Endodermal cell (in vitro differentiated cells): ENCODE data around the gene STMN3. TPM values are rescaled to one million over a fixed set of nuclear protein-coding genes. Genes with fewer than 3 reads are reported as not detected.

Experiments used
- DNase-seq: peaks from one replicate; pipeline ENCODE4 v3.0.0-alpha.2; 2017
- H3K27ac ChIP-seq: 2 replicates; pipeline ENCODE4 v1.5.1; 2013; ENCODE audit warnings: mild to moderate bottlenecking, low read depth, low read length, moderate library complexity
- H3K27me3 ChIP-seq: 2 replicates; pipeline ENCODE4 v1.6.1; 2013; ENCODE audit warnings: mild to moderate bottlenecking, low read length, moderate library complexity; ENCODE audit not compliant: insufficient read depth, control insufficient read depth, poor library complexity, severe bottlenecking
- H3K36me3 ChIP-seq: 2 replicates; pipeline ENCODE4 v1.7.0; 2013; ENCODE audit warnings: mild to moderate bottlenecking, low read length, moderate library complexity; ENCODE audit not compliant: control insufficient read depth, insufficient read depth
- H3K4me1 ChIP-seq: one replicate; pipeline ENCODE4 v1.7.0; 2013; ENCODE audit warnings: low read length; ENCODE audit not compliant: control insufficient read depth, insufficient read depth
- H3K4me3 ChIP-seq: 2 replicates; pipeline ENCODE4 v1.5.1; 2013; ENCODE audit warnings: mild to moderate bottlenecking, low read length, moderate library complexity
- H3K9ac ChIP-seq: 2 replicates; pipeline ENCODE4 v1.6.1; 2013; ENCODE audit warnings: mild to moderate bottlenecking, low read length, moderate library complexity; ENCODE audit not compliant: poor library complexity, severe bottlenecking; ENCODE audit errors: extremely low read depth
- H3K9me3 ChIP-seq: 2 replicates; pipeline ENCODE4 v1.6.1; 2013; ENCODE audit warnings: mild to moderate bottlenecking, low read length, moderate library complexity; ENCODE audit not compliant: control insufficient read depth
- H3K27ac Mint-ChIP-seq: 2 replicates; pipeline ENCODE4 v1.8.0; 2020; ENCODE audit warnings: mixed read lengths
- H3K27me3 Mint-ChIP-seq: 2 replicates; pipeline ENCODE4 v1.8.0; 2021; ENCODE audit warnings: mild to moderate bottlenecking, mixed read lengths; ENCODE audit not compliant: insufficient read depth
- H3K36me3 Mint-ChIP-seq: 2 replicates; pipeline ENCODE4 v1.8.0; 2020; ENCODE audit warnings: low read depth, mixed read lengths
- H3K4me1 Mint-ChIP-seq: 2 replicates; pipeline ENCODE4 v1.8.0; 2020; ENCODE audit warnings: mixed read lengths
- H3K4me3 Mint-ChIP-seq: 2 replicates; pipeline ENCODE4 v1.8.0; 2020; ENCODE audit warnings: mild to moderate bottlenecking, moderate library complexity, mixed read lengths
- H3K9me3 Mint-ChIP-seq: 2 replicates; pipeline ENCODE4 v1.8.0; 2020; ENCODE audit warnings: mild to moderate bottlenecking, mixed read lengths
- CTCF ChIP-seq: fragments of 200-600 bp; sonication (generic); conservative IDR thresholded peaks from 2 replicates; pipeline ENCODE4 v1.5.0; 2021; ENCODE audit warnings: antibody characterized with exemption, mild to moderate bottlenecking
- WGBS, 2 experiments: methylation state at CpG; one replicate each; pipeline versions ENCODE4 v1.1.5 to v1.1.7; 2013; ENCODE audit warnings: missing lambda C conversion rate in 2 of 2, mixed read lengths in 1 of 2; ENCODE audit not compliant: insufficient coverage in 1 of 2, insufficient read length in 1 of 2; 5-methylcytosine and 5-hydroxymethylcytosine counted together
- total RNA-seq, 2 donors: library from RNA; stranded (reverse); fragmentation: NEBNext Ultra II Directional in 1 of 2; extraction: Animal tissue kit (Norgen Biotek cat#: 25700) in 1 of 2; gene quantifications; 2 replicates in 1 of 2; 3 replicates in 1 of 2; pipeline ENCODE4 v1.2.1, GENCODE V29; 2021

The STMN3 gene
- total RNA-seq, 2 donors from 2014 or later = 6.7 to 18.3 TPM

GRCh38 chr20:63639093-63639975, 13.9 kb downstream of the STMN3 start:
- H3K9ac ChIP-seq = no peak overlapping the region
- Mint-ChIP-seq H3K4me1 (no peaks in the 10 kb centered on the region), H3K9me3 (no peaks in the 10 kb centered on the region), H3K36me3 (no peaks in the 10 kb centered on the region), H3K4me3 (no peak overlapping the region), H3K27ac (no peak overlapping the region), H3K27me3 (peaks cover 24% of the 10 kb centered on the region)
- no peaks in the 10 kb centered on the region for H3K27me3 ChIP-seq
- H3K27ac ChIP-seq = no peak overlapping the region
- no peaks in the 10 kb centered on the region for H3K9me3 ChIP-seq
- H3K36me3 ChIP-seq = no peaks in the 10 kb centered on the region
- H3K4me3 ChIP-seq = no peak overlapping the region
- no peak for TF ChIP-seq CTCF
- DNase-seq = no peak
- no peaks in the 10 kb centered on the region for H3K4me1 ChIP-seq
- 80% methylated on average over 4 to 13 of the region's 15 CpGs for WGBS, 2 experiments

GRCh38 chr20:63636752-63637628, 16.2 kb downstream of the STMN3 start:
- WGBS, 2 experiments = 82 to 86% methylated on average over 11 to 14 of the region's 19 CpGs
- H3K9me3 Mint-ChIP-seq = no peaks in the 10 kb centered on the region
- no peak for DNase-seq

More at GRCh38 chr20:63636752-63637628, 16.2 kb downstream of the STMN3 start:
- Mint-ChIP-seq H3K4me1 (no peaks in the 10 kb centered on the region), H3K4me3 (no peak overlapping the region), H3K36me3 (no peaks in the 10 kb centered on the region), H3K27me3 (peaks cover 21% of the 10 kb centered on the region), H3K27ac (no peak overlapping the region)
- H3K4me3 ChIP-seq = no peak overlapping the region
- TF ChIP-seq CTCF = no peak
- no peaks in the 10 kb centered on the region for H3K36me3 ChIP-seq
- H3K27ac ChIP-seq = no peak overlapping the region
- H3K4me1 ChIP-seq = no peaks in the 10 kb centered on the region
- no peaks in the 10 kb centered on the region for H3K9me3 ChIP-seq
- H3K27me3 ChIP-seq = no peaks in the 10 kb centered on the region
- H3K9ac ChIP-seq = no peak overlapping the region
